PC-3 (cell line): Measurements from ENCODE around the gene SMOC2. TPM values are rescaled to one million over a fixed set of nuclear protein-coding genes. Genes with fewer than 3 reads are reported as not detected.

Experiments used
- ATAC-seq: fragments of 200-7000 bp; cut with Tn5 transposase; 2 replicates; pipeline ENCODE4 v1.9.1; 2020; ENCODE audit warnings: mild to moderate bottlenecking, moderate library complexity
- BruUV-seq: library from RNA; stranded (reverse); fragments of 400-500 nt; replicated peaks from 2 replicates; lab custom pipeline; 2021; lab: Mats Ljungman, UMichigan
- CTCF ChIA-PET: fragments of 300-600 bp; sonication (Branson Sonifier 250); formaldehyde crosslinking; loops from one replicate; lab custom pipeline; 2022; ENCODE audit warnings: antibody characterized with exemption; lab: Charles Lee
- POLR2A ChIA-PET: fragments of 300-600 bp; sonication (Branson Sonifier 250); formaldehyde crosslinking; loops from one replicate; lab custom pipeline; 2022; ENCODE audit warnings: antibody characterized with exemption; ENCODE audit not compliant: unreplicated experiment; lab: Charles Lee
- DNase-seq: peaks from one replicate; pipeline ENCODE4 v3.0.0-alpha.2; 2015
- H2AFZ ChIP-seq: fragments of 300-600 bp; sonication (generic); 2 replicates; pipeline ENCODE4 v1.6.0; 2016; ENCODE audit warnings: antibody characterized with exemption, low read length
- H3F3A ChIP-seq: fragments of 300-600 bp; sonication (generic); one replicate; pipeline ENCODE4 v1.6.0; 2017; ENCODE audit warnings: antibody characterized with exemption, low read length, control low read depth, mild to moderate bottlenecking; ENCODE audit not compliant: unreplicated experiment
- H3K27ac ChIP-seq: fragments of 300-600 bp; sonication (generic); 2 replicates; pipeline ENCODE4 v1.5.1; 2016; ENCODE audit warnings: mild to moderate bottlenecking, low read length
- H3K27me3 ChIP-seq: fragments of 300-600 bp; sonication (generic); 2 replicates; pipeline ENCODE4 v1.6.1; 2016; ENCODE audit warnings: low read length, mixed read lengths
- H3K36me3 ChIP-seq: fragments of 300-600 bp; sonication (generic); 2 replicates; pipeline ENCODE4 v1.6.1; 2016; ENCODE audit warnings: low read depth, mixed run types, low read length, mixed read lengths
- H3K4me1 ChIP-seq: fragments of 300-600 bp; sonication (generic); 2 replicates; pipeline ENCODE4 v1.5.1; 2016; ENCODE audit warnings: low read length; ENCODE audit not compliant: insufficient read depth
- H3K4me2 ChIP-seq: fragments of 300-600 bp; sonication (generic); 2 replicates; pipeline ENCODE4 v1.6.0; 2016; ENCODE audit warnings: low read length
- H3K4me3 ChIP-seq: fragments of 300-600 bp; sonication (generic); 2 replicates; pipeline ENCODE4 v1.5.1; 2016; ENCODE audit warnings: mild to moderate bottlenecking, low read length, mixed read lengths
- H3K79me2 ChIP-seq: fragments of 300-600 bp; sonication (generic); 2 replicates; pipeline ENCODE4 v1.6.1; 2017; ENCODE audit warnings: low read length, mixed read lengths
- H3K9ac ChIP-seq: fragments of 300-600 bp; sonication (generic); 2 replicates; pipeline ENCODE4 v1.6.0; 2016; ENCODE audit warnings: mild to moderate bottlenecking, low read length
- H3K9me2 ChIP-seq: fragments of 300-600 bp; sonication (generic); replicated peaks from 2 replicates; pipeline ENCODE4 v1.6.1; 2016; ENCODE audit warnings: mixed run types, low read length, mixed read lengths
- H3K9me3 ChIP-seq: fragments of 300-600 bp; sonication (generic); 2 replicates; pipeline ENCODE4 v1.6.1; 2016; ENCODE audit warnings: low read length, mixed read lengths
- H4K20me1 ChIP-seq: fragments of 300-600 bp; sonication (generic); 2 replicates; pipeline ENCODE4 v1.6.1; 2016; ENCODE audit warnings: low read length, mixed read lengths
- EZH2 ChIP-seq: fragments of 300-600 bp; sonication (generic); IDR thresholded peaks from one replicate; pipeline ENCODE4 v1.6.1; 2017; ENCODE audit warnings: antibody characterized with exemption, mild to moderate bottlenecking, low read length; ENCODE audit not compliant: unreplicated experiment
- EZH2phosphoT487 ChIP-seq: fragments of 300-600 bp; sonication (generic); IDR thresholded peaks from 2 replicates; pipeline ENCODE4 v1.6.1; 2018; ENCODE audit warnings: mild to moderate bottlenecking, antibody characterized with exemption, low read length, borderline replicate concordance
- intact Hi-C: fragments of 100-400 bp; cut with micrococcal nuclease; formaldehyde crosslinking; loops from 2 replicates; pipeline ENCODE4 v1.9.0; 2023
- total RNA-seq: library from RNA; depleted of rRNA; stranded (reverse); fragments of >200 nt; gene quantifications from 2 replicates; pipeline ENCODE4 v1.2.3, GENCODE V29; 2014
- TF ChIP-seq, protein P1 (sequence below): fragments of 300-600 bp; sonication (generic); conservative IDR thresholded peaks from 2 replicates; pipeline ENCODE4 v1.5.1; 2017; ENCODE audit warnings: antibody characterized with exemption, low read depth, mild to moderate bottlenecking, low read length

SMOC2 gene
- total RNA-seq, 1 experiment from 2014 or later = not detected

DNA sequence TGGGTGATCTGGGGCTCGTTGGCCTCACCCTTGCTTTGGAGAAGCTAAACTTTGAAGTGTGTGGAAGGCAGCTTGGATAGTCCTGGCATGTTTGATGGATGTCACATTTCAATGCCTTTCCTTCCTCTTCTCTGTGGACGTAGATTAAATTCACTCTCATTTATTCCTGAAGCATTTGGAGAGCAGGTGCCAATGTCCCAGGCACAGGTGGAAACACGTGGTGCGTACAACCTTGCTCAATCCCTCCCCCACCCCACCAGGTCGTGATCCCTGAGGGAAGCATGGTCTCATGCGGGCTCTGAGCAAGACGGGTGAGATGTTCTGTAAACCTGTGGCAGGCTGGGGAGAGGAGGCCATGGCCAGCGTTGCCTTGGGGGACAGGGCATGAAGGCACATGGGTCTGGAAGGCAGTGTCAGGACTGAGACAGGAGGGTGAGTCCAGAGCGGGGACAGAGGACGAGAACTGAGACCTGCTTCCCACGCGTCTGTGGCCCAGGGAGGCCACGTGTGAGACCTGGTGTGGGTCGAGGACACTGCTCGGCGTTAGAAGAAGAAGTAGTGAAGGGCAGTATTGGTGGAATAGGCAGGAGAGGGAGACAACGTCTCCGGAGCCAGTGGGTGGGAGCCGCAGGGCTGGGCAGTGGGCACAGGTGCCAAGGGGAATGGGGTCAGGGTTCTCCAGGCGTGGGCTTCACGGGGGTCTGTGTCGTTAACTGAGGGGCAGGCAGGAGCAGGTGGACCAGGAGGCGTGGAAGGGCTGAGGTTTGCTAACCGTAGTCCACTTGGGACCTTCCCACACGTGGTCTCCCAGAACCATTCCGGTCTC, 34.4 kb downstream of the SMOC2 start:
- H3K36me3 ChIP-seq = no peaks in the 10 kb centered on the region
- H3K9me2 ChIP-seq = no peaks in the 10 kb centered on the region
- no peak for TF ChIP-seq EZH2phosphoT487
- TF ChIP-seq, protein P1, sequence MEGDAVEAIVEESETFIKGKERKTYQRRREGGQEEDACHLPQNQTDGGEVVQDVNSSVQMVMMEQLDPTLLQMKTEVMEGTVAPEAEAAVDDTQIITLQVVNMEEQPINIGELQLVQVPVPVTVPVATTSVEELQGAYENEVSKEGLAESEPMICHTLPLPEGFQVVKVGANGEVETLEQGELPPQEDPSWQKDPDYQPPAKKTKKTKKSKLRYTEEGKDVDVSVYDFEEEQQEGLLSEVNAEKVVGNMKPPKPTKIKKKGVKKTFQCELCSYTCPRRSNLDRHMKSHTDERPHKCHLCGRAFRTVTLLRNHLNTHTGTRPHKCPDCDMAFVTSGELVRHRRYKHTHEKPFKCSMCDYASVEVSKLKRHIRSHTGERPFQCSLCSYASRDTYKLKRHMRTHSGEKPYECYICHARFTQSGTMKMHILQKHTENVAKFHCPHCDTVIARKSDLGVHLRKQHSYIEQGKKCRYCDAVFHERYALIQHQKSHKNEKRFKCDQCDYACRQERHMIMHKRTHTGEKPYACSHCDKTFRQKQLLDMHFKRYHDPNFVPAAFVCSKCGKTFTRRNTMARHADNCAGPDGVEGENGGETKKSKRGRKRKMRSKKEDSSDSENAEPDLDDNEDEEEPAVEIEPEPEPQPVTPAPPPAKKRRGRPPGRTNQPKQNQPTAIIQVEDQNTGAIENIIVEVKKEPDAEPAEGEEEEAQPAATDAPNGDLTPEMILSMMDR = no peak
- no peak for TF ChIP-seq EZH2
- 0 out of 2 replicates have a peak, but pooled peaks cover 3% of the 10 kb centered on the region for H3K27me3 ChIP-seq
- intact Hi-C loops = no loop called here
- no TSS peak for BruUV-seq
- DNase-seq (no peak), ATAC-seq (no peak)
- no peak overlapping the region for H2AFZ ChIP-seq
- no peaks in the 10 kb centered on the region for H3K4me1 ChIP-seq
- ChIA-PET CTCF (no interaction called here), POLR2A (no interaction called here)
- H3K9ac ChIP-seq = no peak overlapping the region
- H3K4me2 ChIP-seq = no peak overlapping the region
- no peak overlapping the region for H3K27ac ChIP-seq
- no peaks in the 10 kb centered on the region for H3K79me2 ChIP-seq
- H3K9me3 ChIP-seq = no peaks in the 10 kb centered on the region
- no peaks in the 10 kb centered on the region for H4K20me1 ChIP-seq
- H3K4me3 ChIP-seq = no peak overlapping the region
- H3F3A ChIP-seq = no peaks in the 10 kb centered on the region

DNA sequence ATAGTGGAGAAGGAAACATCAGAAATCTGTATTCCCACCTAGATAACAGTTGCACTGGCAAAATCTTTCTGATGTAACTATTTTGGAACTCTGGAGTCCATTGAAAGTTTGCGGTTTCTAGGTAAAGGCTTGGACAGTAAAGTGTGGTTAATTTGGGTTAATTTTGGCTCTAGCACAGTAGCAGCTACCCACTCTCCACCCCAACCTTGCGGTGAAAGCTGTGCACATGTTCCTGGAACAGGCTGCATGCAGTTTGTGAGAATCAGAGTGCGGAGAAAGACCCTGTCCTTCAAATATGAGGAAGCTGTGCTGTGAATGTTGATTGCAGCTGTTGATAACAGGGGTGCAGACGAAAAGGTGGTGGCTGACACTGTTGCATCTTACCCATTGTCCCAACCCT, 38.4 kb downstream of the SMOC2 start:
- POLR2A ChIA-PET = no interaction called here
- no TSS peak for BruUV-seq
- intact Hi-C loops = no loop called here
- TF ChIP-seq, protein P1 = no peak
- TF ChIP-seq EZH2phosphoT487 = no peak
- no peak for TF ChIP-seq EZH2
- H3K79me2 ChIP-seq = no peaks in the 10 kb centered on the region
- H3K4me3 ChIP-seq = no peak overlapping the region
- no peak overlapping the region for H2AFZ ChIP-seq
- H3K9ac ChIP-seq = no peak overlapping the region
- CTCF ChIA-PET = no interaction called here
- H3F3A ChIP-seq = no peaks in the 10 kb centered on the region
- H3K4me1 ChIP-seq = no peaks in the 10 kb centered on the region
- no peaks in the 10 kb centered on the region for H3K36me3 ChIP-seq
- H3K9me3 ChIP-seq = no peaks in the 10 kb centered on the region
- H4K20me1 ChIP-seq = no peaks in the 10 kb centered on the region
- H3K27ac ChIP-seq = no peak overlapping the region
- no peak overlapping the region for H3K4me2 ChIP-seq
- DNase-seq (no peak), ATAC-seq (no peak)
- H3K9me2 ChIP-seq = no peaks in the 10 kb centered on the region
- 0 out of 2 replicates have a peak, but pooled peaks cover 3% of the 10 kb centered on the region for H3K27me3 ChIP-seq

DNA sequence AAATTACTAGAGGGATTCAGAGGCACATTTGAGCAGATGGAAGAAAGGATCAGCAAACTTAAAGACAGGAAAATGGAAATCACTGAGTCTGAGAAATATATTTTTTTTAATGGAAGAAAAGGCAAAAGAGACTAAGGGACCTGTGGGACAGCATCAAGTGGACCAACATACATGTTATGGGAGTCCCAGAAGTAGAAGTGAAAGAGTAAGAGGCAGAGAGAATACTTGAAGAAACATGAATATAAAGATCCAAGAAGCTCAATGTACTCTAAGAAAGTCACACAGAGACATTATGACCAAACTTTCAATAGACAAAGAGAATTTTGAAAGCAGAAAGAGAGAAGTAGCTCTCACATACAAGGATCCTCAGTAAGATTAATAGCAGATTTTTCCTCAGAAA, 39.5 kb downstream of the SMOC2 start:
- Histone ChIP-seq H2AFZ (no peak overlapping the region), H3K9ac (no peak overlapping the region), H3K27ac (no peak overlapping the region), H3F3A (no peaks in the 10 kb centered on the region), H4K20me1 (no peaks in the 10 kb centered on the region), H3K9me3 (no peaks in the 10 kb centered on the region), H3K27me3 (no peaks in the 10 kb centered on the region), H3K36me3 (no peaks in the 10 kb centered on the region), H3K4me3 (no peak overlapping the region), H3K4me2 (no peak overlapping the region), H3K79me2 (no peaks in the 10 kb centered on the region), H3K9me2 (no peaks in the 10 kb centered on the region), H3K4me1 (no peaks in the 10 kb centered on the region)
- POLR2A ChIA-PET = no interaction called here
- intact Hi-C loops = no loop called here
- no TSS peak for BruUV-seq
- no peak for DNase-seq
- ATAC-seq = no peak
- TF ChIP-seq EZH2 (no peak), EZH2phosphoT487 (no peak)
- TF ChIP-seq, protein P1 = no peak
- CTCF ChIA-PET = no interaction called here
